Measurements from ENCODE around the gene BCAS1. TPM values are rescaled to one million over a fixed set of nuclear protein-coding genes. Genes with fewer than 3 reads are reported as not detected.

Gene BCAS1
- total RNA-seq, 1 donor from 2014 or later = 0.81 TPM

GRCh38 chr20:54047720-54048119 lies 22.7 kb downstream of the BCAS1 start:
- no peak for TF ChIP-seq CTCF (IDR thresholded peaks at IDR 0.05)
- Histone ChIP-seq H3K4me1 (no peaks in the 10 kb centered on the region), H3K36me3 (no peaks in the 10 kb centered on the region), H3K4me3 (no peak overlapping the region), H3K9me3 (no peaks in the 10 kb centered on the region), H3K27ac (no peak overlapping the region), H3K27me3 (no peaks in the 10 kb centered on the region)
- intact Hi-C loops (cut with DNase I) = no loop called here
- ATAC-seq = no peak
- no peak for DNase-seq

- no peak for DNase-seq
- TF ChIP-seq CTCF (IDR thresholded peaks at IDR 0.05) = no peak
- no peak for ATAC-seq
- Histone ChIP-seq H3K36me3 (no peaks in the 10 kb centered on the region), H3K27me3 (no peaks in the 10 kb centered on the region), H3K4me1 (no peaks in the 10 kb centered on the region), H3K27ac (no peak overlapping the region), H3K4me3 (no peak overlapping the region), H3K9me3 (no peaks in the 10 kb centered on the region)
- intact Hi-C loops (cut with DNase I) = no loop called here
Observed at GRCh38 chr20:54047048-54047447, 23.3 kb downstream of the BCAS1 start.

GRCh38 chr20:54044156-54044555 lies 26.2 kb downstream of the BCAS1 start:
- ATAC-seq (peak; percentile 41), DNase-seq (no peak)
- TF ChIP-seq CTCF (IDR thresholded peaks at IDR 0.05) = no peak
- no peaks in the 10 kb centered on the region for H3K36me3 ChIP-seq
- no peaks in the 10 kb centered on the region for H3K4me1 ChIP-seq
- intact Hi-C loops (cut with DNase I) = no loop called here
- H3K27ac ChIP-seq = no peak overlapping the region
- H3K9me3 ChIP-seq = no peaks in the 10 kb centered on the region
- no peak overlapping the region for H3K4me3 ChIP-seq
- no peaks in the 10 kb centered on the region for H3K27me3 ChIP-seq

- DNase-seq (no peak), ATAC-seq (no peak)
- Histone ChIP-seq H3K4me3 (no peak overlapping the region), H3K4me1 (no peaks in the 10 kb centered on the region), H3K27ac (no peak overlapping the region), H3K9me3 (no peaks in the 10 kb centered on the region), H3K36me3 (no peaks in the 10 kb centered on the region), H3K27me3 (no peaks in the 10 kb centered on the region)
- intact Hi-C loops (cut with DNase I) = no loop called here
- TF ChIP-seq CTCF (IDR thresholded peaks at IDR 0.05) = no peak
Observed at GRCh38 chr20:54043076-54043967, 27.1 kb downstream of the BCAS1 start.

GRCh38 chr20:54042021-54042420 lies 28.4 kb downstream of the BCAS1 start:
- Histone ChIP-seq H3K4me1 (no peaks in the 10 kb centered on the region), H3K27me3 (no peaks in the 10 kb centered on the region), H3K4me3 (no peak overlapping the region), H3K9me3 (no peaks in the 10 kb centered on the region), H3K27ac (no peak overlapping the region), H3K36me3 (no peaks in the 10 kb centered on the region)
- no peak for ATAC-seq
- intact Hi-C loops (cut with DNase I) = no loop called here
- no peak for DNase-seq
- no peak for TF ChIP-seq CTCF (IDR thresholded peaks at IDR 0.05)

Measured in upper lobe of right lung (tissue), 1 donor.